ENCODE data around the gene PLEKHJ1.

PLEKHJ1 gene

DNA sequence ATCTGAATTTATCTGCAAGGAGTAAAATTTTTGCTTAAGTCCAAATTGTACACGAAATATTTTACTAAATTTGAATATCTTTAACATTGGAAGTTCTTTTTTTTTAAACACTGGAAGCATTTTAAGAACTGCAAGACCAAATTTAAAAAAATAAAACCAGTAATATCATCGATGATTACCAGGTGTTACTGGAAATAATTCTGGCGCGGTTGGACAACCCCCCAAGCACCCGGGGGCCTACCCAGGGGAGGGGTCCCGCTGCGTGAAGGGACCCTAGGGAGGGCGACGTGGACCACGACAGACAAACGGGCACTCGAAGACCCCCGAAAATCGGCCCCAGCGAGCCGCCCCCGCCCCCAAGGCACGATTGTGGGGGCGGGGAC is 32.7 kb upstream of the PLEKHJ1 start:
- no peak for DNase-seq (ENCODE audit: low spot score)
- no peak for TF ChIP-seq CTCF (IDR thresholded peaks at IDR 0.05; ENCODE audit: extremely low read depth, insufficient read depth, missing control alignments)
- in situ Hi-C loops (cut with MboI; ENCODE audit: low pct_unique_long_range_greater_than_20kb, low sequenced_read_pairs, unreplicated experiment), result loop anchor here (25.0 kb wide), 1 partner anchor 343 kb away; no protein-coding TSS in a partner anchor

- DNase-seq (ENCODE audit: low spot score), result no peak
- no peak for TF ChIP-seq CTCF (IDR thresholded peaks at IDR 0.05; ENCODE audit: extremely low read depth, insufficient read depth, missing control alignments)
- in situ Hi-C loops (cut with MboI; ENCODE audit: low pct_unique_long_range_greater_than_20kb, low sequenced_read_pairs, unreplicated experiment), result loop anchor here (25.0 kb wide), 1 partner anchor 344 kb away; no protein-coding TSS in a partner anchor
Observed at GRCh38 chr19:2268480-2268830, 32.3 kb upstream of the PLEKHJ1 start.

GRCh38 chr19:2266183-2266993 is 30.3 kb upstream of the PLEKHJ1 start:
- in situ Hi-C loops (cut with MboI; ENCODE audit: low pct_unique_long_range_greater_than_20kb, low sequenced_read_pairs, unreplicated experiment), result loop anchor here (25.0 kb wide), 1 partner anchor 346 kb away; no protein-coding TSS in a partner anchor
- no peak for TF ChIP-seq CTCF (IDR thresholded peaks at IDR 0.05; ENCODE audit: extremely low read depth, insufficient read depth, missing control alignments)
- DNase-seq (ENCODE audit: low spot score), result no peak

GRCh38 chr19:2261438-2262172 is 25.5 kb upstream of the PLEKHJ1 start:
- peak; percentile 70 for TF ChIP-seq CTCF (IDR thresholded peaks at IDR 0.05; ENCODE audit: extremely low read depth, insufficient read depth, missing control alignments)
- in situ Hi-C loops (cut with MboI; ENCODE audit: low pct_unique_long_range_greater_than_20kb, low sequenced_read_pairs, unreplicated experiment), result loop anchor here (25.0 kb wide), 1 partner anchor 351 kb away; no protein-coding TSS in a partner anchor
- peak; percentile 50 for DNase-seq (ENCODE audit: low spot score)

- no peak for TF ChIP-seq CTCF (IDR thresholded peaks at IDR 0.05; ENCODE audit: extremely low read depth, insufficient read depth, missing control alignments)
- in situ Hi-C loops (cut with MboI; ENCODE audit: low pct_unique_long_range_greater_than_20kb, low sequenced_read_pairs, unreplicated experiment), result loop anchor here (25.0 kb wide), 1 partner anchor 352 kb away; no protein-coding TSS in a partner anchor
- DNase-seq (ENCODE audit: low spot score), result no peak
Observed at GRCh38 chr19:2260341-2260805, 24.2 kb upstream of the PLEKHJ1 start.

DNA sequence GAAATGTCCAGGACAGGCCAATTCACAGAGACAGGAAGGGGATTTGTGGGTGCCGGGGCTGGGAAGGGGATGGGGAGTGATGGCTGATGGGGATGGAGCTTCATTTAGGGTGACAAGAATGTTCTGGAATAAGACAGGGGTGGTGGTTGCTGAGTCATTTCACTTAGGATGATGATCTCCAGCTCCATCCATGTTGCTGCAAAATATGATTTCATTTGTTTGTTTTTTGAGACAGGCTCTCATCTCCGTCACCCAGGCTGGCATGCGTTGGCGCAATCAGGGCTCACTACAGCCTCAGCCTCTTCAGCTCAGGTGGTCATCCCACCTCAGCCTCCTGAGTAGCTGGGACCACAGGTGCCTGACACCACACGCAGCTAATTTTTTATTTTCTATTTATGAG is 23.2 kb upstream of the PLEKHJ1 start:
- no peak for DNase-seq (ENCODE audit: low spot score)
- no peak for TF ChIP-seq CTCF (IDR thresholded peaks at IDR 0.05; ENCODE audit: extremely low read depth, insufficient read depth, missing control alignments)
- in situ Hi-C loops (cut with MboI; ENCODE audit: low pct_unique_long_range_greater_than_20kb, low sequenced_read_pairs, unreplicated experiment), result loop anchor here (25.0 kb wide), 1 partner anchor 353 kb away; no protein-coding TSS in a partner anchor

Measured in GM13977 (cell line).